PC-3 (cell line): ENCODE data around the gene PRR16. TPM values are rescaled to one million over a fixed set of nuclear protein-coding genes. Genes with fewer than 3 reads are reported as not detected.

Experiments
- ATAC-seq: fragments of 200-7000 bp; cut with Tn5 transposase; 2 replicates; pipeline ENCODE4 v1.9.1; 2020; ENCODE audit warnings: mild to moderate bottlenecking, moderate library complexity
- BruUV-seq: library from RNA; stranded (reverse); fragments of 400-500 nt; replicated peaks from 2 replicates; lab custom pipeline; 2021; lab: Mats Ljungman, UMichigan
- CTCF ChIA-PET: fragments of 300-600 bp; sonication (Branson Sonifier 250); formaldehyde crosslinking; loops from one replicate; lab custom pipeline; 2022; ENCODE audit warnings: antibody characterized with exemption; lab: Charles Lee
- POLR2A ChIA-PET: fragments of 300-600 bp; sonication (Branson Sonifier 250); formaldehyde crosslinking; loops from one replicate; lab custom pipeline; 2022; ENCODE audit warnings: antibody characterized with exemption; ENCODE audit not compliant: unreplicated experiment; lab: Charles Lee
- DNase-seq: peaks from one replicate; pipeline ENCODE4 v3.0.0-alpha.2; 2015
- H2AFZ ChIP-seq: fragments of 300-600 bp; sonication (generic); 2 replicates; pipeline ENCODE4 v1.6.0; 2016; ENCODE audit warnings: antibody characterized with exemption, low read length
- H3F3A ChIP-seq: fragments of 300-600 bp; sonication (generic); one replicate; pipeline ENCODE4 v1.6.0; 2017; ENCODE audit warnings: antibody characterized with exemption, low read length, control low read depth, mild to moderate bottlenecking; ENCODE audit not compliant: unreplicated experiment
- H3K27ac ChIP-seq: fragments of 300-600 bp; sonication (generic); 2 replicates; pipeline ENCODE4 v1.5.1; 2016; ENCODE audit warnings: mild to moderate bottlenecking, low read length
- H3K27me3 ChIP-seq: fragments of 300-600 bp; sonication (generic); 2 replicates; pipeline ENCODE4 v1.6.1; 2016; ENCODE audit warnings: low read length, mixed read lengths
- H3K36me3 ChIP-seq: fragments of 300-600 bp; sonication (generic); 2 replicates; pipeline ENCODE4 v1.6.1; 2016; ENCODE audit warnings: low read depth, mixed run types, low read length, mixed read lengths
- H3K4me1 ChIP-seq: fragments of 300-600 bp; sonication (generic); 2 replicates; pipeline ENCODE4 v1.5.1; 2016; ENCODE audit warnings: low read length; ENCODE audit not compliant: insufficient read depth
- H3K4me2 ChIP-seq: fragments of 300-600 bp; sonication (generic); 2 replicates; pipeline ENCODE4 v1.6.0; 2016; ENCODE audit warnings: low read length
- H3K4me3 ChIP-seq: fragments of 300-600 bp; sonication (generic); 2 replicates; pipeline ENCODE4 v1.5.1; 2016; ENCODE audit warnings: mild to moderate bottlenecking, low read length, mixed read lengths
- H3K79me2 ChIP-seq: fragments of 300-600 bp; sonication (generic); 2 replicates; pipeline ENCODE4 v1.6.1; 2017; ENCODE audit warnings: low read length, mixed read lengths
- H3K9ac ChIP-seq: fragments of 300-600 bp; sonication (generic); 2 replicates; pipeline ENCODE4 v1.6.0; 2016; ENCODE audit warnings: mild to moderate bottlenecking, low read length
- H3K9me2 ChIP-seq: fragments of 300-600 bp; sonication (generic); replicated peaks from 2 replicates; pipeline ENCODE4 v1.6.1; 2016; ENCODE audit warnings: mixed run types, low read length, mixed read lengths
- H3K9me3 ChIP-seq: fragments of 300-600 bp; sonication (generic); 2 replicates; pipeline ENCODE4 v1.6.1; 2016; ENCODE audit warnings: low read length, mixed read lengths
- H4K20me1 ChIP-seq: fragments of 300-600 bp; sonication (generic); 2 replicates; pipeline ENCODE4 v1.6.1; 2016; ENCODE audit warnings: low read length, mixed read lengths
- CTCF ChIP-seq: fragments of 300-600 bp; sonication (generic); conservative IDR thresholded peaks from 2 replicates; pipeline ENCODE4 v1.5.1; 2017; ENCODE audit warnings: antibody characterized with exemption, low read depth, mild to moderate bottlenecking, low read length
- EZH2 ChIP-seq: fragments of 300-600 bp; sonication (generic); IDR thresholded peaks from one replicate; pipeline ENCODE4 v1.6.1; 2017; ENCODE audit warnings: antibody characterized with exemption, mild to moderate bottlenecking, low read length; ENCODE audit not compliant: unreplicated experiment
- EZH2phosphoT487 ChIP-seq: fragments of 300-600 bp; sonication (generic); IDR thresholded peaks from 2 replicates; pipeline ENCODE4 v1.6.1; 2018; ENCODE audit warnings: mild to moderate bottlenecking, antibody characterized with exemption, low read length, borderline replicate concordance
- intact Hi-C: fragments of 100-400 bp; cut with micrococcal nuclease; formaldehyde crosslinking; loops from 2 replicates; pipeline ENCODE4 v1.9.0; 2023
- total RNA-seq: library from RNA; depleted of rRNA; stranded (reverse); fragments of >200 nt; gene quantifications from 2 replicates; pipeline ENCODE4 v1.2.3, GENCODE V29; 2014

PRR16 gene
- total RNA-seq, 1 experiment from 2014 or later, result 3.6 TPM

DNA sequence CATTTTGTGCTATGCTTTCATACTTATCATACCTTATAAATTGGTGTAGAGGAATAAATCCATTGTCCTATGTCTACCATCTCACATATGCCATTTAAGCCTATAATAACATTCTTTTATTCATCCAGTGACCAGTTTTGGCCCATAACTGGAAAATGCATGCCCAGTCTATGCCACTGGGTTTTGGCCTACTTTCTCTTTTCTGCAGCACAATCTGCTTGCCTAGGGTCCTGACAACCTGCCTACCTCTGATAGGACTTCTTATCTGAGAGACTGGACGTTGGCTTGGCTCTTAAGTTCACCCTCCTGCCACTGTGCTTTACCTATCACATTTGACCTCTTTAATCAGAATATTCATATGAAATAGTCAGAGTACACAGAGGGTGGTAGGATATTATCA, 103.0 kb downstream of the PRR16 start:
- no peak overlapping the region for H3K9ac ChIP-seq
- no peak overlapping the region for H2AFZ ChIP-seq
- no peak for ATAC-seq
- H3K27me3 ChIP-seq, result no peaks in the 10 kb centered on the region
- no TSS peak for BruUV-seq
- intact Hi-C loops, result no loop called here
- no peak overlapping the region for H3K27ac ChIP-seq
- H3K9me2 ChIP-seq, result no peaks in the 10 kb centered on the region
- no peaks in the 10 kb centered on the region for H3K9me3 ChIP-seq
- H3K4me1 ChIP-seq, result no peaks in the 10 kb centered on the region
- H3K4me3 ChIP-seq, result no peak overlapping the region
- CTCF ChIA-PET, result no interaction called here
- no peaks in the 10 kb centered on the region for H3F3A ChIP-seq
- H3K4me2 ChIP-seq, result no peak overlapping the region
- TF ChIP-seq EZH2phosphoT487 (no peak), EZH2 (no peak), CTCF (no peak)
- H3K79me2 ChIP-seq, result no peaks in the 10 kb centered on the region
- no peaks in the 10 kb centered on the region for H4K20me1 ChIP-seq
- POLR2A ChIA-PET, result no interaction called here
- H3K36me3 ChIP-seq, result no peaks in the 10 kb centered on the region
- no peak for DNase-seq

DNA sequence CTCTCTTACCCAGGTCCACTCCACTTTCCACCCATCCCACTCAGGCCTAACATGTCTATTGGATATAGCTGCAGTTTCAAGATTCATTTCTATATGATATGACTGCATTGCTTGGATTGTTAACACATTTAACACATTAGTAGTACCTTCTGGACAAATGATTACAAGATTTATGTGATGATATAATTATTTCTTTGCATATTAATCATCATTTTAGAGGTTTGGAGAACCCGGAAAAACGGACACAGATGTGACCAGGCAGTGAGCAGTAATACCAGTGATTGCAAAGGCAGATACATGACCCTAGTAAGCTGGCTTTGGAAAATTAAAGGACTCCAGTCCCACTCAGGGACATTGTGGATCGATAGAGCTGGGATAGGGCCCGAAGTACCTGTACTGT, 103.8 kb downstream of the PRR16 start:
- Histone ChIP-seq H3K27ac (no peak overlapping the region), H3K9me3 (no peaks in the 10 kb centered on the region), H3K79me2 (no peaks in the 10 kb centered on the region), H3K4me3 (no peak overlapping the region), H4K20me1 (no peaks in the 10 kb centered on the region), H3K36me3 (no peaks in the 10 kb centered on the region), H2AFZ (no peak overlapping the region), H3K9ac (no peak overlapping the region), H3K4me2 (no peak overlapping the region), H3K9me2 (no peaks in the 10 kb centered on the region), H3K4me1 (no peaks in the 10 kb centered on the region), H3F3A (no peaks in the 10 kb centered on the region), H3K27me3 (no peaks in the 10 kb centered on the region)
- TF ChIP-seq CTCF (no peak), EZH2 (no peak), EZH2phosphoT487 (no peak)
- ATAC-seq (no peak), DNase-seq (no peak)
- POLR2A ChIA-PET, result no interaction called here
- intact Hi-C loops, result no loop called here
- CTCF ChIA-PET, result no interaction called here
- no TSS peak for BruUV-seq

DNA sequence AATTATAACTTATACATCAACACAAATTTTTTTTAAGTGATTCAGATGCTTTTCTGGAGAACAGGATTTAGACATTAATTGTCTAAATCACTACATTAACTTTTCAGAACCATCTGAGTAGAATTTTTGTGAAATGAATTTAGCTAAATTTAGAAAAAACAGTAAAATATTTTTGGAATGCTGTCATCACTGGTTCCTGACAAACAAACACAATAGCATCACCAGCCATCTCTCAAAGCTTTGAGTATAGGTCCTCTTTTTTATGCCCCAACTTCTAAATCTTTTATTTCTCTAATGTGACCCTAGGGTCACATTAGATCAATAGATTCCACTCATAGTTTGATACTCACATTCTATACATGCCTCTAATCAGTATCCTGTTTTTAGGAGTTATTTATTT, 104.6 kb downstream of the PRR16 start:
- no peaks in the 10 kb centered on the region for H3K36me3 ChIP-seq
- H3K79me2 ChIP-seq, result no peaks in the 10 kb centered on the region
- no peaks in the 10 kb centered on the region for H3K9me3 ChIP-seq
- DNase-seq, result no peak
- TF ChIP-seq EZH2phosphoT487, result no peak
- TF ChIP-seq CTCF, result no peak
- TF ChIP-seq EZH2, result no peak
- H3K27ac ChIP-seq, result no peak overlapping the region
- BruUV-seq, result no TSS peak
- H3K4me3 ChIP-seq, result no peak overlapping the region
- H3K9ac ChIP-seq, result no peak overlapping the region
- CTCF ChIA-PET, result no interaction called here
- intact Hi-C loops, result no loop called here
- H3F3A ChIP-seq, result no peaks in the 10 kb centered on the region
- H3K9me2 ChIP-seq, result no peaks in the 10 kb centered on the region
- no peaks in the 10 kb centered on the region for H3K27me3 ChIP-seq
- H3K4me1 ChIP-seq, result no peaks in the 10 kb centered on the region
- H2AFZ ChIP-seq, result no peak overlapping the region
- ATAC-seq, result no peak
- no peaks in the 10 kb centered on the region for H4K20me1 ChIP-seq
- no peak overlapping the region for H3K4me2 ChIP-seq
- POLR2A ChIA-PET, result no interaction called here
